Fibroblast of lung (primary cell): Measurements from ENCODE around the gene LIMS1. TPM values are rescaled to one million over a fixed set of nuclear protein-coding genes. Genes with fewer than 3 reads are reported as not detected.

Experiments
- DNase-seq, 2 donors: peaks; one replicate each; pipeline versions ENCODE4 v3.0.0 to v3.0.0-alpha.2; 2010; ENCODE audit warnings: low read depth in 2 of 2
- H2AFZ ChIP-seq: 2 replicates; pipeline ENCODE4 v1.5.1; 2012; ENCODE audit warnings: low read length, control low read depth, inconsistent platforms
- H3K27ac ChIP-seq: 2 replicates; pipeline ENCODE4 v1.5.1; 2011; ENCODE audit warnings: low read length, control low read depth; ENCODE audit not compliant: insufficient read depth
- H3K27me3 ChIP-seq: 2 replicates; pipeline ENCODE4 v1.5.1; 2011; ENCODE audit warnings: mild to moderate bottlenecking, low read length; ENCODE audit not compliant: control insufficient read depth, insufficient read depth
- H3K36me3 ChIP-seq: 2 replicates; pipeline ENCODE4 v1.5.1; 2011; ENCODE audit warnings: low read length; ENCODE audit not compliant: control insufficient read depth, insufficient read depth
- H3K4me1 ChIP-seq: 2 replicates; pipeline ENCODE4 v1.5.1; 2011; ENCODE audit warnings: low read length; ENCODE audit not compliant: control insufficient read depth, insufficient read depth; ENCODE audit errors: extremely low read depth
- H3K4me2 ChIP-seq: 2 replicates; pipeline ENCODE4 v1.5.1; 2011; ENCODE audit warnings: low read length, control low read depth; ENCODE audit not compliant: insufficient read depth; ENCODE audit errors: extremely low read depth
- H3K4me3 ChIP-seq, 4 experiments: fragments of 200-600 bp in 1 of 4; sonication (generic) in 1 of 4; replicated peaks in 1 of 4; 2 replicates each; pipeline ENCODE4 v1.5.1; 2011 to 2016; ENCODE audit warnings: low read length in 4 of 4, low read depth in 3 of 4, mild to moderate bottlenecking in 3 of 4, control low read depth in 2 of 4, inconsistent platforms in 1 of 4, mixed read lengths in 1 of 4; ENCODE audit not compliant: insufficient read depth in 1 of 4; ENCODE audit errors: control extremely low read depth in 1 of 4
- H3K79me2 ChIP-seq: 2 replicates; pipeline ENCODE4 v1.5.1; 2012; ENCODE audit warnings: mild to moderate bottlenecking, low read length, inconsistent platforms; ENCODE audit not compliant: control insufficient read depth, insufficient read depth
- H3K9ac ChIP-seq: 2 replicates; pipeline ENCODE4 v1.5.1; 2011; ENCODE audit warnings: mild to moderate bottlenecking, low read length, control low read depth; ENCODE audit not compliant: insufficient read depth
- H3K9me3 ChIP-seq: 2 replicates; pipeline ENCODE4 v1.5.1; 2012; ENCODE audit warnings: low read depth, low read length; ENCODE audit not compliant: control insufficient read depth, insufficient read depth
- H4K20me1 ChIP-seq: 2 replicates; pipeline ENCODE4 v1.5.1; 2011; ENCODE audit warnings: low read length; ENCODE audit not compliant: control insufficient read depth, insufficient read depth; ENCODE audit errors: extremely low read depth
- EZH2 ChIP-seq: IDR thresholded peaks from 2 replicates; pipeline ENCODE4 v1.5.1; 2012; ENCODE audit warnings: low read length, control low read depth, mild to moderate bottlenecking; ENCODE audit errors: missing control alignments
- polyA plus RNA-seq, 2 donors: library from polyadenylated mRNA; depleted of rRNA in 1 of 2; stranded (reverse) in 1 of 2; unstranded in 1 of 2; fragments of >200 nt; gene quantifications; 2 replicates each; pipeline ENCODE4 v1.2.1, GENCODE V29; 2011 to 2012; ENCODE audit warnings: missing spikeins in 1 of 2
- total RNA-seq: library from RNA; depleted of rRNA; stranded (reverse); fragments of >200 nt; gene quantifications from 2 replicates; pipeline ENCODE4 v1.2.1, GENCODE V29; 2014
- TF ChIP-seq, protein P1 (sequence below), 2 donors: IDR thresholded peaks in 1 of 2; conservative IDR thresholded peaks in 1 of 2; 1 replicate in 1 of 2; 2 replicates in 1 of 2; pipeline ENCODE4 v1.5.1; 2011 to 2012; ENCODE audit warnings: low read length in 2 of 2, control low read depth in 1 of 2, inconsistent platforms in 1 of 2, low read depth in 1 of 2, mild to moderate bottlenecking in 1 of 2

Gene LIMS1
- total and polyA plus RNA-seq, 2 donors (not counting 1 experiment from before 2014, with no cell fraction given) = 52.7 to 108 TPM

DNA sequence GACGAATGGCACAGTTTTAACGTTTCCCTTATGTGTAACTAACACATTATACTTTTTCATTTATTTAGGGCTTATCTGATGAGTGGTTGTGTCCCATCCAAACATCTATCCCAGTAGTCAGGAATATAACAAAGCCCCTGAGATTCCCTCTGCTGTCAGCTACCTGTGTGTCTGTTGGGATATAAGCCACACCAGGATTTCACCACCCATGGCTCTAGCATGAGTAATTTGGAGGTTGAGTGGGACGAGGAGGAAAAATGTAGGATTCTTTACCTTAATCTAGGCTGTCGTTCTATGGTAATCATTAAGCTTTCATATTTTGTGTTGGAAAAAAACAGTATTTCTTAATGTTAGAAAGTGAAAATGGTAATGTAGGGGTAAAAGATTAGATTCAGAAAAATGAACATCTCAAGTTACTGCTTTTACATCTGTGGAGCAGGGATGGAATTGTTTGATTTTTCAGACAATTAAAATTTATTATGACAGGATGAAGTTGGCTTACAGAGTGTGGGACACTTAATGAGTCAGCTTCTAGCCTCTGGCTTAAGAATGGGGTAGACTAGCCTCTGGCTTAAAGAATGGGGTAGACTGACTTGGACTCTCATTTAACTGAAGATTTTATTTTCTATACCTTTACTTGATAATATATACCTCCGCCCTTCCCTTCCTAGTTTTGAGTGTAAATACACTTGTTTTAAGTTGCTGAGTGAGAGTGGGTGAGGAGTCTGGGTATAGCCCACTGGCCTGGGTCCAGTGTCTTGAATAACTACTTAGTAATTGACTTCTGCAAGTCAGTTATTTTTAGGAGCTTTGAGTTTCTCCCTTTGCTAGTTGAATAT, 96.5 kb downstream of the LIMS1 start:
- no peak overlapping the region for H3K4me2 ChIP-seq
- TF ChIP-seq, protein P1, sequence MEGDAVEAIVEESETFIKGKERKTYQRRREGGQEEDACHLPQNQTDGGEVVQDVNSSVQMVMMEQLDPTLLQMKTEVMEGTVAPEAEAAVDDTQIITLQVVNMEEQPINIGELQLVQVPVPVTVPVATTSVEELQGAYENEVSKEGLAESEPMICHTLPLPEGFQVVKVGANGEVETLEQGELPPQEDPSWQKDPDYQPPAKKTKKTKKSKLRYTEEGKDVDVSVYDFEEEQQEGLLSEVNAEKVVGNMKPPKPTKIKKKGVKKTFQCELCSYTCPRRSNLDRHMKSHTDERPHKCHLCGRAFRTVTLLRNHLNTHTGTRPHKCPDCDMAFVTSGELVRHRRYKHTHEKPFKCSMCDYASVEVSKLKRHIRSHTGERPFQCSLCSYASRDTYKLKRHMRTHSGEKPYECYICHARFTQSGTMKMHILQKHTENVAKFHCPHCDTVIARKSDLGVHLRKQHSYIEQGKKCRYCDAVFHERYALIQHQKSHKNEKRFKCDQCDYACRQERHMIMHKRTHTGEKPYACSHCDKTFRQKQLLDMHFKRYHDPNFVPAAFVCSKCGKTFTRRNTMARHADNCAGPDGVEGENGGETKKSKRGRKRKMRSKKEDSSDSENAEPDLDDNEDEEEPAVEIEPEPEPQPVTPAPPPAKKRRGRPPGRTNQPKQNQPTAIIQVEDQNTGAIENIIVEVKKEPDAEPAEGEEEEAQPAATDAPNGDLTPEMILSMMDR (conservative IDR thresholded peaks at IDR 0.05 in 1 of 2, IDR thresholded peaks at IDR 0.05 in 1 of 2; ENCODE audit: low read depth in 1 of 2, low read length in 2 of 2) = no peak
- no peak for TF ChIP-seq EZH2
- peak in 1 of 2 donors; percentile 64 for DNase-seq
- H4K20me1 ChIP-seq = no peaks in the 10 kb centered on the region
- H3K4me3 ChIP-seq = no peak overlapping the region
- no peaks in the 10 kb centered on the region for H3K27me3 ChIP-seq
- peaks cover 25% of the 10 kb centered on the region for H3K79me2 ChIP-seq
- H3K4me1 ChIP-seq = peaks cover 15% of the 10 kb centered on the region
- H3K36me3 ChIP-seq = no peaks in the 10 kb centered on the region
- no peak overlapping the region for H3K27ac ChIP-seq
- H3K9me3 ChIP-seq = no peaks in the 10 kb centered on the region
- no peak overlapping the region for H3K9ac ChIP-seq
- no peak overlapping the region for H2AFZ ChIP-seq

DNA sequence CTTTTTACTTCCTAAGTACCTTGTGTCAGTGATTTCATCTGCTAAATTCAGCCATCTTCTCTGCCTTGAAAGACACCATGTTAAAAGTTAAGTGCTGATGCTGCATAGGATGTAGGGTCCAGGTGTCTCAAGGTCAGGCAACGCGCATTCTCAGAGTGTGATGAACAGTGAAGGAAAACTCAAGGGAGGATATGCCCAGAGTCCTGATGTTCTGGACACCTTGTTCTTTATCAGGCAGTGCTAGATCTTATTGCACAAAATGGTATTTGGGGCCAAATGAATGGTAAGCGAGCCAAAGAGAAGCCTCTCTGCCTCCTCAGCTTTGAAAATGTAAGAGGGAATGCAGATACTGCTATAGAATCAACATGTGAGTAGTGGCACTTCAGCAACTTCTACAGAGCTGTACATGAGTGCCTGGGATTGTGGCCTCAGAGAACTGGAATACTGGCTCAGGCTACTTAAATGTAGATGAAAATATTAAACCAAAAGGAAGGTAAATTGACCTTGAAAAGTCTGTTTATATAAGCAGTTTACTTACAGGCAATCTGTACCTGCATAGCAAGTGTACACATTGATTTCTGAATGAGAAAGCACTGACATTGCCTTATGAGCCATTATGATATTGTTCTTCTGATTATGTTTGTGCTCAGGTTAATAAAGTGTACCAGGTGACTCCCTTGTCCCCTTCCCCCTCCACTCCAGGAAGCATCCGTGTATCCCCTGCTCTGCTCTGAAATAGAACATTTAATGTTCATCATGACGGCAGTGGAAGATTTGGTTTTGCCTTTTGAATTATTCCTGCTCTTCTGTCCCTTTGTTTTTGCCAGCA, 98.3 kb downstream of the LIMS1 start:
- H3K4me2 ChIP-seq = no peak overlapping the region
- no peaks in the 10 kb centered on the region for H3K36me3 ChIP-seq
- DNase-seq = no peak
- H3K9ac ChIP-seq = no peak overlapping the region
- H4K20me1 ChIP-seq = no peaks in the 10 kb centered on the region
- H2AFZ ChIP-seq = no peak overlapping the region
- no peaks in the 10 kb centered on the region for H3K27me3 ChIP-seq
- no peak overlapping the region for H3K4me3 ChIP-seq
- peaks cover 24% of the 10 kb centered on the region for H3K4me1 ChIP-seq
- H3K27ac ChIP-seq = no peak overlapping the region
- H3K79me2 ChIP-seq = peaks cover 27% of the 10 kb centered on the region
- H3K9me3 ChIP-seq = no peaks in the 10 kb centered on the region
- TF ChIP-seq, protein P1 (conservative IDR thresholded peaks at IDR 0.05 in 1 of 2, IDR thresholded peaks at IDR 0.05 in 1 of 2; ENCODE audit: low read depth in 1 of 2, low read length in 2 of 2) = no peak
- TF ChIP-seq EZH2 = no peak

DNA sequence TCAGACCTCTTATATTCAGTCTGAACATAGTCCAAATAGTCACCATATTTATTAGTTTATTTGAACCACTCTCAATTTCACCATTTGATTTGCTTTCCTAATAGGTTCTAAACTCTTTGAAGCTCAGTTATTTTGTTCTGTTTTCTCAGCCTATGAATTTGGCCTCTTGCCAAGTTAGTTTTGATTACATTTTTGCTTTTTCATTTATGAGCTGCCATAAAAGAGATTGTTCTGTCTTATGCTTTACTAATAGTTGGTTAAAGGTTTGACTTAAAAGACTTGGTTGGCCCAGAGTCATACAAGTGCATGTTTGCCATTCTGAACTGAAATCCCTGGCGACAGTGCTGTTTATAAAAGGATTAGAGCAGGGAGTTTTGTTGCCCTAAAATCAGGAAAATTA, 99.1 kb downstream of the LIMS1 start:
- no peaks in the 10 kb centered on the region for H3K36me3 ChIP-seq
- no peak overlapping the region for H3K4me2 ChIP-seq
- peak in 1 of 2 donors; percentile 59 for DNase-seq
- no peaks in the 10 kb centered on the region for H3K9me3 ChIP-seq
- no peak overlapping the region for H3K9ac ChIP-seq
- no peaks in the 10 kb centered on the region for H4K20me1 ChIP-seq
- H3K4me3 ChIP-seq = no peak overlapping the region
- no peaks in the 10 kb centered on the region for H3K27me3 ChIP-seq
- no peak overlapping the region for H3K27ac ChIP-seq
- peaks cover 29% of the 10 kb centered on the region for H3K79me2 ChIP-seq
- no peak overlapping the region for H2AFZ ChIP-seq
- H3K4me1 ChIP-seq = peaks cover 29% of the 10 kb centered on the region
- TF ChIP-seq, protein P1 (conservative IDR thresholded peaks at IDR 0.05 in 1 of 2, IDR thresholded peaks at IDR 0.05 in 1 of 2; ENCODE audit: low read depth in 1 of 2, low read length in 2 of 2) = no peak
- no peak for TF ChIP-seq EZH2
